ENCODE data around the gene SH3PXD2B.

DNA sequence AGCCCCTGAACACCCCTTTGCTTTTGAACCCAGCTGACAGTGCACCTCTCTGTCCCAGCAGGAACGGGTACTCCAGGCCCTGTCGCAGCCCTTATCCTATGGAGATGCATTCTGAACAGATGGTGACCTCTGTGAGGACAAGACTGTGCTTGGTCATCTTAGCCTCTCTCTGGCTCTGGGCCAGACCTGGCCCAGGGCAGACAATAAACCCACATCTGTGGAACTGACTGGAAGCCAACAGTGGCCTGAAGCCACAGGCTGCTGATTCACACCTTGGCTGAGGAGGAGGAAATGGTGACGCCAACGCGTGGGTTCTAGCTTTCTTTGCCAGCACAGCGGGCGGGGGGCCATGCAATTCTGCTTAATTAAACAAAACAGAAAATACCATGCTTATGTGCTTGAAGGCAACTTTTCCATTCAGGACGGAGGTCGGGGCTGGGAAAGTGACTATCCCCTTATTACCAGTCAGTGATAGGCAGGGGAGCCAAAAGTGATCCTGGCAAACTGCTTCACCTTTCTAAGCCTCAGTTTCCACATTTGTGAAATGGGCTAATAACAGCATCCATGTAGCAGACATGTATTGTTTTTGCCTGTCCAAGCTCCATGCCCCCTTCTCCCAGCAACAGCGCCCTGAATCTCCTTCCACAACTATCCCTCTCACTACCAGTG, 10.8 kb downstream of the SH3PXD2B start:
- TF ChIP-seq, protein P1, sequence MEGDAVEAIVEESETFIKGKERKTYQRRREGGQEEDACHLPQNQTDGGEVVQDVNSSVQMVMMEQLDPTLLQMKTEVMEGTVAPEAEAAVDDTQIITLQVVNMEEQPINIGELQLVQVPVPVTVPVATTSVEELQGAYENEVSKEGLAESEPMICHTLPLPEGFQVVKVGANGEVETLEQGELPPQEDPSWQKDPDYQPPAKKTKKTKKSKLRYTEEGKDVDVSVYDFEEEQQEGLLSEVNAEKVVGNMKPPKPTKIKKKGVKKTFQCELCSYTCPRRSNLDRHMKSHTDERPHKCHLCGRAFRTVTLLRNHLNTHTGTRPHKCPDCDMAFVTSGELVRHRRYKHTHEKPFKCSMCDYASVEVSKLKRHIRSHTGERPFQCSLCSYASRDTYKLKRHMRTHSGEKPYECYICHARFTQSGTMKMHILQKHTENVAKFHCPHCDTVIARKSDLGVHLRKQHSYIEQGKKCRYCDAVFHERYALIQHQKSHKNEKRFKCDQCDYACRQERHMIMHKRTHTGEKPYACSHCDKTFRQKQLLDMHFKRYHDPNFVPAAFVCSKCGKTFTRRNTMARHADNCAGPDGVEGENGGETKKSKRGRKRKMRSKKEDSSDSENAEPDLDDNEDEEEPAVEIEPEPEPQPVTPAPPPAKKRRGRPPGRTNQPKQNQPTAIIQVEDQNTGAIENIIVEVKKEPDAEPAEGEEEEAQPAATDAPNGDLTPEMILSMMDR (IDR thresholded peaks at IDR 0.05): no peak
- TF ChIP-seq ZFX (IDR thresholded peaks at IDR 0.05; ENCODE audit: borderline replicate concordance): no peak

Data from 22Rv1 (cell line).